HG02938 (cell line): Measurements from ENCODE around the gene NKX1-2.

Experiments
- ATAC-seq: cut with Tn5 transposase; IDR thresholded peaks from one replicate; pipeline ENCODE4 v1.9.1; 2021; ENCODE audit warnings: mild to moderate bottlenecking, moderate library complexity; ENCODE audit not compliant: unreplicated experiment

Gene NKX1-2

DNA sequence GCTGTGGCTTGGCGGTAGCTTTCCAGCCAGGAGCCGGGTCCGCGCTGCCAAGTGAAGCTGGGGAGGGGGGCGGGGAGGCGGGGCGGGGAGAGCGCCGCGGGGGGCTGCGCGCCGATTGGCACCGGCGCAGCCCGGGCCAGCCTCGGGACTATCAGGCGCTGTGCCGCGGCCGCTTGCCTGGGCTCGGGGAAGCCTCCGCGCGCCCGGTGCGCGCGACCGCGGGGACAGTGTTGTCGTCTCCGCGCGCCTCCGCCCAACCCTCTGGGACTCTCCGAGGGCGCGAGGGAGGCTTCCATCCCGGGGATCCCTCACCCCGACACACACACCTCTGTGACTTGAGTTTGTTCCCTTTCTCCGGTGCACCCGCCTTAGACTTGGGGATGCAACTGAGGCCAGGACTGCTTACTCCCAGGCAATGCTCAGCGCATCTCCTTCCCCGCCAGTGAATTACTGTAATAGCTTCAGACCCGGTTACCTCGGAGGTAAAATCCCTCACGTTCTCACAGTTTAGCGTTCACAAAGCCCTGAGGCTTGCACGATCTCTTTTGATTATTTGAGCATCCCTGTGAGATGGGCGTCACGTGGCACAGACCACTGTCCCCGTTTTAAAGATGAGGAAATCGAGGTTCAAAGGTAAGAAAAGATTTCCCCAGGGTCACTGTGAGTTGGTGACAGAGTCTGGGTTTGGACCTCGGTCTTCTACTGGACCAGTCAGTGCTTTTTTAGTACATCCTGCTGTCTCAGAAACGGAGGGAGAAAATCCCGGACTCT lies at the start of gene NKX1-2:
NKX1-2 (minus strand) TSS at position 24 of the 771 bp plus-strand sequence. CDS start 92 bp downstream, outside the sequence.
- no peak for ATAC-seq

- ATAC-seq = no peak
Measured at GRCh38 chr10:124498056-124498455, 48.2 kb upstream of the NKX1-2 start.

- ATAC-seq = no peak
Measured at GRCh38 chr10:124497196-124497881, 47.5 kb upstream of the NKX1-2 start.

- ATAC-seq = no peak
Measured at GRCh38 chr10:124496620-124497019, 46.8 kb upstream of the NKX1-2 start.

GRCh38 chr10:124496150-124496549 lies 46.3 kb upstream of the NKX1-2 start:
- no peak for ATAC-seq

DNA sequence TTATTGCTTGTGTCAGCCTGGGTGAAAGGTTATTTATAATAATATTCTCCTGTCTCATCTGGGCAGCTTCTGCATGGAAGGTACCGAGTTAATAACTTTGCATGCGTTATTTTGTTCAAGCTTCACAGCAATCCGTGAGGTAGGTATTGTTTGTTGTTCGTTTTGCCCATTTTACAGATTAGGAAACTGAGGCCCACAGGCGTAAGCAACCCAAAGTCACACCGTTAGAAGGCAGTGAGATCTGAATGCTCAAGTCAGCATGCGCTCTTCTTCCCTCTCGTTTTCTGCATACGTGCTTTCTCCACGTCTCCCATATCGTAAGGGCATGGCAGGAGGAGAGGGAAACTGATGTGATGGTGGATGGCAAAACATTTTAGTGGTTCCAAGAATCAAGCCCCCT lies 45.9 kb upstream of the NKX1-2 start:
- no peak for ATAC-seq

DNA sequence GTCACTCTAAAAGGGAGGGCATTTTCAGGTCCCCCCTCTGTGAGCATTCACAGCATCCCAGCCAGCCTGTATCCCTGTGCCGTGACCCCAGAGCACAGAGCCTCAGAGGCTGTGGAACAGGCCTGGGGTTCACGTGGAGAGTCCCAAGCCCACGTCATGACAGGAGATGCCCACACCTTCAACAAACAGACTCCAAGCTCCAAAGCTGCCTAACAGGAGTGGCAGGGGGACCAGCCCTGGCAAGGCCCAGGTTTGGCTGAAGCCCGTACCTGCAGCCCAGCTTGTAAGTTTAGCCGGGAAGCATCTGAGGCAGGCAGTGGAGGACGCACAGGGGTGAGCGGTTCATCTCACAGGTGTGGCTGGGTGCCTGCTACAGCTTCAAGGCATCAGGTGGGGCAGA lies 45.3 kb upstream of the NKX1-2 start:
- no peak for ATAC-seq

- no peak for ATAC-seq
Measured at GRCh38 chr10:124494046-124494807, 44.4 kb upstream of the NKX1-2 start.

DNA sequence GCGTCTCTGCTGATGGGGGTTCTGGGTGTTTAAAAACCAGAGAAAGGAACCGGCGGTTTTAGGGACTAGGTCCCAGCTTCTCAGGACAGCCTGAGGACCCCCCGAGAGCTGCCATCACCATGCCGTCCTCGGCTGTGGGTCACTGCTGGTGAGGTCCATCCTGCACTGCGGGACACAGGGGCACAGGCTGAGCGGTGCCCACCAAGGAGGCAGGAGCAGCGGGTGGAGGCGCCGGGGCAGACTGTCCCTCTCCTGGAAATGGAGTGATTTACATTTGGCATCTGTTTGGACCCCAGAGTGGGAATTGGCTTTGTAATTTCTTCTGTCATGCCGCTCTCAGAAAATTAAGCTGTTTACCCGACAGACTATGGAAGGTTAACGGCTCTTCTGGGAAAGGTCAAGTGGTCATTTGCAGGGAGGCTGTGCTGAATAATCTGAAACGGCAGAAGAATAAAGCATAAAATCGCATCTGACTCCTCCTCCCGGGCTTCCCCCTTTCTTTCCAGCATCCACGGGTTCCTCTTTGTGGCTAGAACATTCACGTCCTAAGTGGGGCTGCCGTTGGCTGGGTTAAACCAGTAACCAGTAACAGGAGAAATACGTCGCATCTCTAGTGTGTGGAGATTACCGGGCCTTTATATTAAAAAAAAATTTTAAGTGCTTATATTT lies 43.5 kb upstream of the NKX1-2 start:
- no peak for ATAC-seq

DNA sequence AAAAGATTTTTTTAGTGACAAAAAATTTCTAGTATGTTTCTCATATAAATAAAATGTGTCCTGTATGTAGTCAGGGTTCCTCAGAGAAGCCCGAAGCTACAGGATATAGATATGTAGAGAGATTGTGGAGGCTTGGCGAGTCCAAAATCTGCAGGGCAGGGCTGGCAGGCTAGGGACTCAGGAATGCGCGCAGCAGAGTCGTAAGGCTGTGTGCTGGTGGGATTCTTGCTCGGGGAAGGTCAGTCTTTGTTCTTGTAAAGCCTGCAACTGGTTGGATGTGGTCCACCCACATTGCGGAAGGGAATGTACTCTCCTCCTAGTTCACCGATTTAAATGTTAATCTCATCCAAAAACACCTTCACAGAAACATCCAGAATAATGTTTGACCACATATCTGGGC lies 42.4 kb upstream of the NKX1-2 start:
- ATAC-seq = no peak

- ATAC-seq = no peak
Measured at GRCh38 chr10:124491105-124491504, 41.3 kb upstream of the NKX1-2 start.

DNA sequence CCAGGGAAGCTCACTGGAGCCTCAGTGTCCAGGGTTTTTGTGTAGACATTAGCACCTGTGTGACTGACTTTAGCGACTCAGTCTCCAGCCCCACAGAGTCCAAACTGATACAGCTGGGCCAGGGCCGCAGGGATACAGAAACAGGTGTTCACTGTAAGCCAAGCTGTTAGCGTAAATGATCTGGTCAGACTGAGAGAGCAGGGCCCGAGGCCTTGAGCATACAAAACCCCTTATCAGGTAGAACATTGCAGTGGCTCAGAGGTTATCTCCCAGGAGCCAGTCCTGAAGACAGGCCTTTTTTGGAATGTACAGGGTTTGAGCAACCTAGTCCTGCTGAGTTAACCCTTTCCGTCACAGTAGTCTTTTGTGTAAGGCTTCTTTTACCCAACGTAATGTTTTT lies 36.8 kb upstream of the NKX1-2 start:
- no peak for ATAC-seq

DNA sequence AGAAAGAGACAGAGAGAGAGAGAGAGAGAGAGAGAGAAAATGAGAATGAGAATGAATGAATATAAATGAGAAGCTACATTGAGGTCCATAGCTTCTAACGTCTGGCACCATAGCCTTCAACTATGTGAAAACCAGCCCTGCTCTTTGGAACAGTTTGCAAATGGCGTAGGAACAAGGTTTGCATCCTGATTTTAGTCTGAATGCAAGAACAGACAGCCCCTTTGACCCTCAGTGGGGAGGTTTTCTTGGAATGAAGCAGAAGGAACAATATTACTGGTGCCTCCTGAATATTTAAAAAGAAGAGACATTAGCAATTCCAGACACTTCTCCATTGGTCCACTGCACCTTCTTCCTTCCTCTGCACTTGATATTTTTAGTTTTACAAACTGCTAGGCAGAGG lies 34.8 kb upstream of the NKX1-2 start:
- ATAC-seq = no peak

- ATAC-seq = no peak
Measured at GRCh38 chr10:124484031-124484430, 34.2 kb upstream of the NKX1-2 start.

- ATAC-seq = no peak
Measured at GRCh38 chr10:124482876-124483275, 33.0 kb upstream of the NKX1-2 start.

DNA sequence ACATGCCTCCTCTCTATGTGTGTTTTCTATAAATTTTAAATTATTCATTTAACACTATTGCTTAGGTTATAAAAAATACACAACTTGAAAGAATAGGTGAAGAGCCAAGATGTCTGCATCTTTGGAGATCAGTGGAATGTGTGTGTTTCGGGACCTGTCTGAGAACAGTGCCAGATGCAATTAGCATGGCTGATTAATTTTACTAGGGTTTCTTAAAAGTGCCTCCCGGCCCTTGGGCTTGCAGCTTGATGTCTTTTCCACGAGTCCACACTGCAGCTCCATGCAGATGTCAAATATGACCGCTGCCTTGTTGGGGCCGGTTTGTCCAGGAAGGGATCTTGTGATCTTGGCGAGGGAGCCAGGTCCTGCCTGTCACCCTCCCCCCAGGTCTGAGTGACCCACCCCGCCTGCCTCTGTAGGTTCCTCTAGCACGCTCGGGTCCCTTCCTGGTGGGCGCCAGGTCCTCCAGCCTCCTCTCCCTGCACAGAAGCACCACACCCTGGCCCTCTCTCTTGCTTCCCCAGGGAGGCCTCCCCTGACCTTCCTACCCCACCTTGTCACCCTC lies 32.5 kb upstream of the NKX1-2 start:
- ATAC-seq = no peak

DNA sequence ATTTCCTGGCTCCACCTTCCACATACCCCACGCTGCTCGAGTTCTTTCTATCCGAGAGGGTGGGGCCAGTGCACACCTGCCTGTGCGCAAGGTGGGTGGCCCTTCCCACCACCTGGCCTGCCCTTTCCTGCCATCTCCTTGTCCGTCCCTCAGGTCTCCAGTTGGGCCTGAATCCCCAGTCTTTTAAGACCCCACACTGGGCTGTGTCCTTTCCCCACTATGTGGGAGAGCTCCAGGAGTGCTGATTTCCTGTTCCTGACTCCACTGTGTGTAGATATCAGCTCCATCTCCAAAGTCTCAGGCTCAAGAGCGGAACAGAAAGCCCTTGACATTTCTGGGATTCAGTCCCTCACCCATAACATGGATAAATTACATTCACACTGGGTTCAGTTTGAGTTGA lies 31.9 kb upstream of the NKX1-2 start:
- ATAC-seq = no peak

DNA sequence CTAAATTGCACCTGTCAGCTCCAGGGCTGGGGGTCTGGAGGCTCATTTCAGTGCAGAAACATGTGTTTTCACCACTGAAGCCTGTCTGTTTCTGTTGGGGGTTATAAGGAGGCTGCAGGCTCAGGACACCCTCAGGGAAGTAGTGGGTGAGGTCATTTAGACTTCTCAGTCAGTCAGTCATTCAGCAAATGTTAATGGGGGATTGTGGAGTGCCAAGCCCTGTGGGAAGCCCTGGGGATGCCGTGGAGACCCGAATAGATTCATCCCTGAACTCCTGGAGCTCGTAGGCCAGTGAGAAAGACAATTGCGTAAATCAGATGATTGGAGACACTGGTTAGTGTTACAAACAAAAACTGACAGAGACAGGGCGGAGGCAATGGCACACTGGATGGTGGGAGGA lies 31.0 kb upstream of the NKX1-2 start:
- ATAC-seq = no peak

DNA sequence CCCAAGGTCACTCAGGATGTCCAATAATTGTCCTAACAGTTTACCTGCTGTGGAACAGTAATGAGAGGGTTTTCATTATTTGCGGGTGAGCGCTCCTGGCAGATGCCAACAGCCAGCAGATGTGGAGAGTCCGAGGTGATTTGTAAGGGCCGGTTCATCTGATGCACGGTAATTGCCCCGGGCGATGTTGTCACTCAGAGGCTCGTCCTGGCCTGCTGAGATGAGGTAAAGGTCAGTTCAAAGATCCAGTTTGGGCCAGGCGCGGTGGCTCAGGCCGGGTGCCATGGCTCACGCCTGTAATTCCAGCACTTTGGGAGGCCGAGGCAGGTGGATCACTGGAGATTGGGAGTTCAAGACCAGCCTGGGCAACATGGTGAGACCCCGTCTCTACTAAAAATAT lies 28.7 kb upstream of the NKX1-2 start:
- no peak for ATAC-seq

GRCh38 chr10:124477614-124478363 lies 28.0 kb upstream of the NKX1-2 start:
- no peak for ATAC-seq
